ENCODE measurements around the gene UBE2S.

DNA sequence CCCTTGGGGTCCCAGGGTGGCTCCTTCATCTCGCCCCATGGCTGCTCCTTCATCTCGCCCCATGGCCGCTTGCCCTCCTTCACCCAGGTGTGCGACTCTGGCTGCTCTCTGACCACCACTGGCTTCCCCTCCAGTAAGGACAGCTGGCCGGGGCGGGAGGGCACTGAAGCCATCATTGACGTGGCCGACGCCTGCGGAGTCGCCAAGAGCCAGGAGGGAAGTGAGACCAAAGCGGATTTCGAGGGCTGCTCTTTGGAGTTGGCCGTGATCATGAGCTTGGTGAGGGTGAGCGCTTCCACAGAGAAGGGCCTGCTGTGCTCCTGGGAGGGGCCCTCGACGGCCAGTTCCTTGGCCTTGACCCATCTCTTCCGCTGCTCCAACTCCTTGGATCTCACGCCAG is 49.1 kb downstream of the UBE2S start:
- no peak for TF ChIP-seq POLR2A (IDR thresholded peaks at IDR 0.05)
- TF ChIP-seq, protein P1, sequence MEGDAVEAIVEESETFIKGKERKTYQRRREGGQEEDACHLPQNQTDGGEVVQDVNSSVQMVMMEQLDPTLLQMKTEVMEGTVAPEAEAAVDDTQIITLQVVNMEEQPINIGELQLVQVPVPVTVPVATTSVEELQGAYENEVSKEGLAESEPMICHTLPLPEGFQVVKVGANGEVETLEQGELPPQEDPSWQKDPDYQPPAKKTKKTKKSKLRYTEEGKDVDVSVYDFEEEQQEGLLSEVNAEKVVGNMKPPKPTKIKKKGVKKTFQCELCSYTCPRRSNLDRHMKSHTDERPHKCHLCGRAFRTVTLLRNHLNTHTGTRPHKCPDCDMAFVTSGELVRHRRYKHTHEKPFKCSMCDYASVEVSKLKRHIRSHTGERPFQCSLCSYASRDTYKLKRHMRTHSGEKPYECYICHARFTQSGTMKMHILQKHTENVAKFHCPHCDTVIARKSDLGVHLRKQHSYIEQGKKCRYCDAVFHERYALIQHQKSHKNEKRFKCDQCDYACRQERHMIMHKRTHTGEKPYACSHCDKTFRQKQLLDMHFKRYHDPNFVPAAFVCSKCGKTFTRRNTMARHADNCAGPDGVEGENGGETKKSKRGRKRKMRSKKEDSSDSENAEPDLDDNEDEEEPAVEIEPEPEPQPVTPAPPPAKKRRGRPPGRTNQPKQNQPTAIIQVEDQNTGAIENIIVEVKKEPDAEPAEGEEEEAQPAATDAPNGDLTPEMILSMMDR (IDR thresholded peaks at IDR 0.05), result no peak
